ES-I3 (cell line): ENCODE measurements around the gene RNF26.

Experiments used
- H3K36me3 ChIP-seq: 2 replicates; pipeline ENCODE4 v1.6.1; 2013; ENCODE audit warnings: mild to moderate bottlenecking, low read length, control low read depth, moderate library complexity; ENCODE audit not compliant: insufficient read depth
- H3K4me1 ChIP-seq: 2 replicates; pipeline ENCODE4 v1.6.1; 2013; ENCODE audit warnings: mild to moderate bottlenecking, control low read depth, low read length; ENCODE audit not compliant: insufficient read depth
- H3K9ac ChIP-seq: 2 replicates; pipeline ENCODE4 v1.6.1; 2013; ENCODE audit warnings: low read depth, mild to moderate bottlenecking, low read length, moderate library complexity
- H3K9me3 ChIP-seq: 2 replicates; pipeline ENCODE4 v1.6.1; 2013; ENCODE audit warnings: mild to moderate bottlenecking, low read length, moderate library complexity; ENCODE audit not compliant: control insufficient read depth, insufficient read depth

Gene RNF26

GRCh38 chr11:119307974-119308373, 26.4 kb upstream of the RNF26 start:
- Histone ChIP-seq H3K9me3 (no peaks in the 10 kb centered on the region), H3K36me3 (peaks cover 24% of the 10 kb centered on the region), H3K9ac (no peak overlapping the region)

GRCh38 chr11:119309411-119309810, 24.9 kb upstream of the RNF26 start:
- Histone ChIP-seq H3K9ac (no peak overlapping the region), H3K9me3 (no peaks in the 10 kb centered on the region), H3K4me1 (peaks cover 7% of the 10 kb centered on the region), H3K36me3 (peaks cover 23% of the 10 kb centered on the region)

More at GRCh38 chr11:119307974-119308373, 26.4 kb upstream of the RNF26 start:
- H3K4me1 ChIP-seq = peaks cover 7% of the 10 kb centered on the region

DNA sequence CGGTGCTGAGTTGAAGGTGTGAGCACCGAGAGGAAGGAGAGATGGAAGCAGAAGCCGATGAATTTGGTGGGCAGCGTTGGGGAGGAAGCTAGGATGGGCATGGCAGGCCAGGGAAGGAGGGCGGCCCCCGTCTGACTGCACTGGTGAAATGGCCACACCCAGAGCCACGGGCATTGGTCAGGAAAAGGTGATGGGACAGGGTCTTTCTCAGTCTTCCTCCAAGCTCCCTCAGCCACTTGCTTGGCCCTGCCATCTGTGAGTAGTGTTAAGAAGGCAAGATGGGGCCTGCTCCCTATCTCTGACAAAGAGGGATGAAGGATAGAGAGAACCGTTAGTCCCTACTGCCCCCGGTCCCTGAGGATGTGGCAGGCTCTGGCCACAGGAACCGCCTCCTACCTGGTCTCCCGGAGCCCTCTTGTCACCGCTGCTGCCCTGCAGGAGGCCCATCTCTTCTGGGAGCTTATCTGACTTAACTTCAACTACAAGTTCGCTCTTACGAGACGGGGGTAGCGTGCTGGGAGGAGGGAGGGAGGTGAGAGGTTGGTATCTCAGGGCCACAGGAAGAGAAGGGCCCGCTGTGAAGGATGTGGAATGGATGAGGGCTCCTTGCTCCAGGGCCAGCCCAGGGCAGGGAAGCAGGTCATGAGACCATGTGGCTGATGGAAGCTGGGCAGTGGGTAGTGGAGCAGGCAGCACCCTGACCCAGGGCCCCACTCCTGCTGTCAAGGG, 24.2 kb upstream of the RNF26 start:
- peaks cover 23% of the 10 kb centered on the region for H3K36me3 ChIP-seq
- H3K9me3 ChIP-seq = no peaks in the 10 kb centered on the region
- H3K9ac ChIP-seq = no peak overlapping the region
- H3K4me1 ChIP-seq = peaks cover 12% of the 10 kb centered on the region

DNA sequence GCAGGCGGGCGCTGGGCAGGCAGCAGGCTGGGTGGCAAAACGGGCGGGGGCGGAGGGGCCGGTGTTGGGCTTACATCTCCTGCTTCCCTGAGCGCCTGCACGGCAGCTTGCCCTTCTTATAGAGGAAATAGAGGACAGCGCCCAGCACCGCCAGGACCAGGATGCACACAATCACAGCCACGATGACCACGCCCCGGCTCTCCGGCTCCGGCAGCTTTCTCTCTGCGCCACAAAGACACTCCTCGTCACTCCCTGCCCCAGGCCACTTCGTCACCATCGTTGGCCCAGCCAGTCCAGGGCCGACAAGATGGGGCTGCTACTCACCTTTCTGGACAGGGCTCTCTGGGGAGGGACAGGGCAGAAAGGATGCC, 23.7 kb upstream of the RNF26 start:
- peaks cover 12% of the 10 kb centered on the region for H3K4me1 ChIP-seq
- H3K9me3 ChIP-seq = no peaks in the 10 kb centered on the region
- no peak overlapping the region for H3K9ac ChIP-seq
- H3K36me3 ChIP-seq = peaks cover 23% of the 10 kb centered on the region

DNA sequence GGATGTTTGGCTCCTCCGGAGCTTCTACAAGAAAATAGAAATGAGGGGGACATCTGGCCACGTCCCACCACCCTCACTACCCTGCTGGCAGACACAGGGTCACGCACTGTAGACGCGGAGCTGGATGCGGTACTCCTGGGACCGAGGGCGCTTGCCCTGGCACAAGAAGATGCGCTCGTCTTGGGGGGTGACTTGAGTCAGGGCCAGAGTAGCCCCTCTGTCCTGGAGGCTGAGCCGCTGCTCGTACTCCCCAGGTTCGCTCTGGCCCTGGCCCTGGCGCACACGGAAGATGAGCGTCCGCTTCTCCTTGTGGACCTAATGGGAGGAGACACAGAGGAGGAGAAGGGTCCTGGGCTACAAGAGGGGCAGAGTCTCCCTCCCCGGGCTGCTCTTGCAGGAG, 19.6 kb upstream of the RNF26 start:
- no peaks in the 10 kb centered on the region for H3K9me3 ChIP-seq
- 0 out of 2 replicates have a peak overlapping the region, but pooled peaks have one; percentile 77 for H3K9ac ChIP-seq
- peaks cover 21% of the 10 kb centered on the region for H3K36me3 ChIP-seq
- peaks cover 20% of the 10 kb centered on the region for H3K4me1 ChIP-seq

GRCh38 chr11:119315131-119316015, 19.0 kb upstream of the RNF26 start:
- Histone ChIP-seq H3K9ac (peak overlapping the region; percentile 77), H3K4me1 (peaks cover 20% of the 10 kb centered on the region), H3K9me3 (no peaks in the 10 kb centered on the region), H3K36me3 (peaks cover 19% of the 10 kb centered on the region)

DNA sequence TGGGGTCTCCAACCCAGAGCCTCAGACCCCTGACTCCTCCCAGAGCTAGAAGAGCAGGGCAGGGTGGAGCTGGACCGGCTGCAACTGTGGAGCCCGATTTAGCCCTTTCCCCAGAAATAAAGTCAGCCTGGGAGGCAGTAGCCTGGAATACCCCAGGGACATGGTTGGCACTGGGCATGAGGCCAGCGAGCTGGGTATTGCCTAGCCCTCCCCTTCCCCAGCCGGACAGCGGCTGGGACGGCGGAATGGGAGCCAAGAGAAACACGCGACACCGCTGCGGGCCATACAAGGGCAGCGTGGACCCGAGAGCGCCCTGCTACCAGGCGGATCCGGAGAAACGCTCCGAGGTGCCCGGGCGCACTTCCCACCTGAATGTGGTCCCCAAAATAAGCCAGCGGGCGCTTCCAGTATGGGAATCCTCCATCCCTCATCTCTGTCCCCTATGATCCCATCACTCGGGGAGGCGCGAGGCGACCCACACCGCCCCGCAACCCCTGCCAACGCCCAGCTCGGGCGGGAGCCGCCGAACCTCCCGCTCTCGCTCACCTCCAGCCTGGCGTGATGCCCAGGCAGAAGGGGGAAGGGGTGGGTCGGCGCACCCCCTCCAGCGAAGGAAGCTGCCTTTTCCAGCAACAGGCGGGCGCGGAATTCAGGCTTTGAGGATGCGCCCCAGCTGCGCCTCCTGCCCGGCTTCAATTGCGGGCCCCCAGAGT, 18.2 kb upstream of the RNF26 start:
- peaks cover 20% of the 10 kb centered on the region for H3K4me1 ChIP-seq
- peak overlapping the region; percentile 77 for H3K9ac ChIP-seq
- no peaks in the 10 kb centered on the region for H3K9me3 ChIP-seq
- peaks cover 19% of the 10 kb centered on the region for H3K36me3 ChIP-seq

GRCh38 chr11:119316729-119317591, 17.4 kb upstream of the RNF26 start, which contains the start of gene MCAM:
MCAM (minus strand) TSS chr11:119317130; CDS start chr11:119317101, 29 bp downstream.
- peaks cover 19% of the 10 kb centered on the region for H3K36me3 ChIP-seq
- H3K9ac ChIP-seq = peak within 1 kb of the TSS; percentile 77
- no peaks in the 10 kb centered on the region for H3K9me3 ChIP-seq
- peaks cover 20% of the 10 kb centered on the region for H3K4me1 ChIP-seq

DNA sequence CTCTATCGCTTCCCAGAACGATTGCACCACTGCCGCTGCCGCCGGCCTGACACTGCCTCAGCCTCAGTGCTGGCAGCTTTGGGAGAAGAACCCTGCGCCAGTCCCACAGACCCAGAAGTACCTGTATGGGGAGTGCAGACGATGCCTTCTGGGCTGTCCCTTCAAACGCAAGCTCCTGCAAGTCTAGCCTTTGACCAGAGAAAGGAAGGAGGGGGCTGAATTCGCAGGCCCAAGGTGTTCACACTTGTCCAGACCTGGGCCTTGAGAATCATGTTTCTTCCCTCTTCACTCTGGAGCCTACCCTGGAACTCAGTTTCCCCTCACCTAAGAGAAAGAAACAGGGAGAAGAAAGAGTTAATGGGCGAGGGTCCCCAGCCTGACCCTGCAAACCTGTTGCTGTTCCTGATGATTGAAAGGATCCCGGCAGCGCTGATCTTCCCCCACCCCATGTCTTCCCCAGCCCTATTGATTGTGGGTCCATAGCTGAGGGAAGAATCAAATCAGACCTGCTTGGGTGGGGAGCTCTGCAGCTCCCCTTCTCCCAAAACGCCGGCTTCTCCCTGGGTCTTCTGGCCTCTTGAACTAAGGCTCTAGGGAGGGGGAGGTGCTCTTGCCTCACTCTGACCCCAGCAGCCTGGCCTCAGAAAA, 16.6 kb upstream of the RNF26 start:
- Histone ChIP-seq H3K4me1 (peaks cover 24% of the 10 kb centered on the region), H3K9me3 (no peaks in the 10 kb centered on the region), H3K9ac (peak overlapping the region; percentile 56), H3K36me3 (peaks cover 11% of the 10 kb centered on the region)

GRCh38 chr11:119318240-119319135, 15.8 kb upstream of the RNF26 start:
- H3K9ac ChIP-seq = peak overlapping the region; percentile 56
- H3K4me1 ChIP-seq = peaks cover 24% of the 10 kb centered on the region
- H3K9me3 ChIP-seq = no peaks in the 10 kb centered on the region
- 0 out of 2 replicates have a peak, but pooled peaks cover 6% of the 10 kb centered on the region for H3K36me3 ChIP-seq

GRCh38 chr11:119319136-119319699, 15.1 kb upstream of the RNF26 start:
- no peaks in the 10 kb centered on the region for H3K9me3 ChIP-seq
- peaks cover 24% of the 10 kb centered on the region for H3K4me1 ChIP-seq
- peak overlapping the region; percentile 56 for H3K9ac ChIP-seq
- H3K36me3 ChIP-seq = 0 out of 2 replicates have a peak, but pooled peaks cover 1% of the 10 kb centered on the region

DNA sequence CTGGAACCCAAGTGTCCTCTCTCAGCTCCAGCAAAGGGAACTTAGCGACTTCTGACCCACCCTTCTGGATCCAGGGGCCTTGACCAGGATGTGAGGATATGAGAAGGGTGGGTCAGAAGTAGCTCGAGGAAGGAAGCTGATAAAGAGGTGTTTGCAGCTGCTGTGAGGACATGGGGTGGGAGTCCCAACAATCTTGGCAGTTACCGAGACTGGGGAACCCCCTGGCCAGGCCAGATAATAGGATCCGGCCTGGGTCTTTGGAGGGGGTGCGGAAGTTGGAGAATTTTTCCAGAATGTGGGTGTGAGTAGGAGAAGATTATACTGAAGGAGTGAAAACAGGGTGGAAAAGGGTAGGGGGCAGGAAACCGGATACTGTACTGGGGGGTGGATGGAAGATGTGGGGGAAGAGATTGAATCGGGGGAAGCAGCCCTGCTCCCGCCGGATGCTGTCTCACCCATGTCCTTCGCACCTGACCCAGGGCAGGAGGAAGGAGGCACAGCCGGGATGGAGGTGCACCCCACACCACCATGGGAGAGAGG, 14.6 kb upstream of the RNF26 start:
- H3K9ac ChIP-seq = no peak overlapping the region; the same call in 1 of the 2 replicates

More for the DNA sequence above, 14.6 kb upstream of the RNF26 start:
- H3K4me1 ChIP-seq = peaks cover 22% of the 10 kb centered on the region
- no peaks in the 10 kb centered on the region for H3K36me3 ChIP-seq
- H3K9me3 ChIP-seq = no peaks in the 10 kb centered on the region
